Cardiac muscle cell (in vitro differentiated cells and primary cell): ENCODE data around the gene KCNK7. TPM values are rescaled to one million over a fixed set of nuclear protein-coding genes. Genes with fewer than 3 reads are reported as not detected.
"Not testable (repeated sequence)": the region's sequence is repeated elsewhere in the genome, so short reads cannot be mapped to it uniquely, and the experiment has no call there.

Source experiments
- DNase-seq, 2 donors: peaks; one replicate each; pipeline versions ENCODE4 v3.0.0 to v3.0.0-alpha.2; 2010 to 2017; ENCODE audit warnings: low read depth in 1 of 2, low spot score in 1 of 2
- H3K27ac ChIP-seq: fragments of 200-600 bp; sonication (generic); 2 replicates; pipeline ENCODE4 v1.5.1; 2016
- H3K27me3 ChIP-seq: fragments of 200-600 bp; sonication (generic); 2 replicates; pipeline ENCODE4 v1.6.0; 2016; ENCODE audit warnings: control low read depth
- H3K36me3 ChIP-seq: fragments of 200-600 bp; sonication (generic); 2 replicates; pipeline ENCODE4 v1.5.1; 2016; ENCODE audit warnings: control low read depth
- H3K4me1 ChIP-seq: fragments of 200-600 bp; sonication (generic); 2 replicates; pipeline ENCODE4 v1.8.1; 2017; ENCODE audit warnings: low read depth, mild to moderate bottlenecking, mixed run types
- H3K4me3 ChIP-seq: fragments of 200-600 bp; sonication (generic); 2 replicates; pipeline ENCODE4 v1.5.1; 2016; ENCODE audit warnings: mild to moderate bottlenecking
- H3K9me3 ChIP-seq: fragments of 200-600 bp; sonication (generic); 2 replicates; pipeline ENCODE4 v1.5.1; 2017; ENCODE audit warnings: low read depth, mild to moderate bottlenecking, control low read depth
- polyA plus RNA-seq: library from polyadenylated mRNA; unstranded; fragments of >200 nt; fragmentation: Nextera tagmentation; extraction: Ambion mirVana; gene quantifications from 2 replicates; pipeline ENCODE4 v1.2.1, GENCODE V29; 2016
- total RNA-seq: library from RNA; depleted of rRNA; stranded (reverse); fragments of >200 nt; gene quantifications from 2 replicates; pipeline ENCODE4 v1.2.3, GENCODE V29; 2016
- TF ChIP-seq, protein P1 (sequence below): IDR thresholded peaks from 2 replicates; pipeline ENCODE4 v1.5.1; 2012; ENCODE audit warnings: low read depth, mild to moderate bottlenecking, low read length

Gene KCNK7
- total and polyA plus RNA-seq, 2 experiments from 2014 or later = not detected

DNA sequence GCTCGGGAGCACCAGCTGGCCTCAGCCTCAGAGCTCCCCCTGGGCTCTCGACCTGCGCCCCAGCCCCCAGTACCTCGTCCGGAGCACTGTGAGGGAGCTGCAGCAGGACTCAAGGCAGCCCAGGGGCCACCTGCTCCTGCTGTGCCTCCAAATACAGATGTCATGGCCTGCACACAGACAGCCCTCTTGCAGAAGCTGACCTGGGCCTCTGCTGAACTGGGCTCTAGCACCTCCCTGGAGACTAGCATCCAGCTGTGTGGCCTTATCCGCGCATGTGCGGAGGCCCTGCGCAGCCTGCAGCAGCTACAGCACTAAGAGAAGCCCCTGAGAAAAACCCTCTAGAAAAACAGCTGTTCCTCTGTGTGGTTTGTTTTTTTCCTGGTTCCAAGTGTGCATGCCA lies 24.2 kb downstream of the KCNK7 start:
- TF ChIP-seq, protein P1, sequence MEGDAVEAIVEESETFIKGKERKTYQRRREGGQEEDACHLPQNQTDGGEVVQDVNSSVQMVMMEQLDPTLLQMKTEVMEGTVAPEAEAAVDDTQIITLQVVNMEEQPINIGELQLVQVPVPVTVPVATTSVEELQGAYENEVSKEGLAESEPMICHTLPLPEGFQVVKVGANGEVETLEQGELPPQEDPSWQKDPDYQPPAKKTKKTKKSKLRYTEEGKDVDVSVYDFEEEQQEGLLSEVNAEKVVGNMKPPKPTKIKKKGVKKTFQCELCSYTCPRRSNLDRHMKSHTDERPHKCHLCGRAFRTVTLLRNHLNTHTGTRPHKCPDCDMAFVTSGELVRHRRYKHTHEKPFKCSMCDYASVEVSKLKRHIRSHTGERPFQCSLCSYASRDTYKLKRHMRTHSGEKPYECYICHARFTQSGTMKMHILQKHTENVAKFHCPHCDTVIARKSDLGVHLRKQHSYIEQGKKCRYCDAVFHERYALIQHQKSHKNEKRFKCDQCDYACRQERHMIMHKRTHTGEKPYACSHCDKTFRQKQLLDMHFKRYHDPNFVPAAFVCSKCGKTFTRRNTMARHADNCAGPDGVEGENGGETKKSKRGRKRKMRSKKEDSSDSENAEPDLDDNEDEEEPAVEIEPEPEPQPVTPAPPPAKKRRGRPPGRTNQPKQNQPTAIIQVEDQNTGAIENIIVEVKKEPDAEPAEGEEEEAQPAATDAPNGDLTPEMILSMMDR = no peak
- Histone ChIP-seq H3K36me3 (no peaks in the 10 kb centered on the region), H3K27me3 (peaks cover 5% of the 10 kb centered on the region), H3K4me3 (peak overlapping the region; percentile 49), H3K4me1 (peaks cover 26% of the 10 kb centered on the region), H3K27ac (no peak overlapping the region), H3K9me3 (no peaks in the 10 kb centered on the region)
- no peak for DNase-seq

DNA sequence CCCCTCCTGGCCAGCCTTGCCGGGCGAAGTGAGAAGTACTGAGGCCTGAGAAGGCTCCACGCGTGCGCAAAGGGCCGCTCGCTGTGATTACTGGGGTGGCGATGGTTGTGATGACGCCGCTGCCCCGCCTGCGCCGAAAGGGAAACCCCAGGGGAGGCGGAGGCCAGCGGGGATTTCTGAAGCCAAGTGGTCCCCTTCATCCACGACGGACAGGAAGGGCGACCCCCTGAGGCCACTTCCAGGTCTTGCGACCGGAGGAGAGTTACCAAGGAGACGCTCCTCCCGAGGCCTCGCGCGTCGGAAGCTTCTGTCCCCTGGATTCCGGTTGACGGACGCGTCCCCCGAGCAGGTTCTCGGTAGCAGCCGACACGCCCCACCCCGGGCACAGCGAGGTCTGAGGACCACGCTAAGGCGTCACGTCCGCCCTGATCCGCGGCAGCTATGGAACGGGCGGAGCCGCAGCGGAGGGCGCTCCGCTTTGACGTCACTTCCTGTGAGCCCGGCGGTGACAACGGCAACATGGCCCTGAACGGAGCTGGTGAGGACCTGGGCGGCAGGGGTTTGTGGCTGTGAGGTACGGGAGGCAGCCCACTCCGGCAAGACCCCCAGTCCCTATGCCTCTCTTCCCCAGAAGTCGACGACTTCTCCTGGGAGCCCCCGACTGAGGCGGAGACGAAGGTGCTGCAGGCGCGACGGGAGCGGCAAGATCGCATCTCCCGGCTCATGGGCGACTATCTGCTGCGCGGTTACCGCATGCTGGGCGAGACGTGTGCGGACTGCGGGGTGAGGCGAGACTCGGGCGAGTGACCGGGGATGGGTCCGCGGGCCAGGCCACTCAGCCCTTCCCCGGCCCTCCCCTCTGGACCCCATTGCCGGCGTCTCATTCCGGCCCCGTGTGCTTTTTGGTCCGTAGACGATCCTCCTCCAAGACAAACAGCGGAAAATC lies 25.4 kb downstream of the KCNK7 start, which contains the start of gene ZNRD2:
ZNRD2 (plus strand) TSS at position 505 of the 946 bp plus-strand sequence; CDS start at position 520, 15 bp downstream.
- H3K4me3 ChIP-seq = peak within 1 kb of the TSS; percentile 91
- DNase-seq = peak; percentile 99
- H3K9me3 ChIP-seq = no peaks in the 10 kb centered on the region
- peaks cover 24% of the 10 kb centered on the region for H3K4me1 ChIP-seq
- no peaks in the 10 kb centered on the region for H3K36me3 ChIP-seq
- H3K27ac ChIP-seq = peak within 1 kb of the TSS; percentile 80
- TF ChIP-seq, protein P1 = peak; percentile 33
- H3K27me3 ChIP-seq = peaks cover 4% of the 10 kb centered on the region

DNA sequence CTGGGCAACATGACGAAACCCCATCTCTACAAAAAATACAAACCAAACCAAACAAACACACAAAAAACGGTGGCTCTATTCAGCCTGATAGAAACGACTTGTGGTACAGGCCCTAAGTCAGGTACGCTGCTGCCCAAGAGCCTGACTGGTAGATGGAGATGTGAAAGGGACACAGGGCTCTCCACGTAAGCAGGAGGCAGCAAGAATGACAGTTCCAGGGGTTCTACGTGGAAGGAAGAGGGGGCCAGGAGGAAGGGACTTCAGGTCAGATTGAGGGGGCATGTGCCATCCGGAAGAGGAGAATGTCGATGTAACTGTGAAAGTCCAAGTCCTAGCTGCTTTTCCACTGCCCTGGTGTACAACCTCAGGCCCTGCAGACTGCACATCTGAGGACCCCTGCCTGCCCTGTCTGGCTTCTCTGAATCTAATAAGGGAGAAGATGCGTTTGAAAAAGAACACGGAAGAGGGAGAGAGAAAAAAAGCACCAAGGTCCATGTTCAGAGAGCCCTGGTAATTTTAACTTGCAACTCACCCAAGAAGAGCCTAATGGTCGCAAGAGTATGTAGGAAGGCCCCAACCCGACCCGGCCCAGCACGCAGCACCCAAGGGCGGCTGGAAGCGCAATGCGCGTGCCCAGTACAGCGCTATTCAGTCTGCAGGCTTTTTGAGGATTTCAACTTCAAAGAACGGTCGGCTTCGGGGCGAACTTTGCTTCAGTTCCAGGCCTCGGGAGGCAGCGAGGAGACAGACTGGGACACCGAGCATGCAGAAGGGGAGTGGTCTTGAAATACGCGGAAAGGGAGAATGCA lies 26.2 kb downstream of the KCNK7 start:
- DNase-seq = no peak
- peak overlapping the region; percentile 91 for H3K4me3 ChIP-seq
- peaks cover 19% of the 10 kb centered on the region for H3K4me1 ChIP-seq
- TF ChIP-seq, protein P1 = no peak
- H3K27ac ChIP-seq = peak overlapping the region; percentile 80
- no peaks in the 10 kb centered on the region for H3K9me3 ChIP-seq
- H3K27me3 ChIP-seq = no peaks in the 10 kb centered on the region
- no peaks in the 10 kb centered on the region for H3K36me3 ChIP-seq

DNA sequence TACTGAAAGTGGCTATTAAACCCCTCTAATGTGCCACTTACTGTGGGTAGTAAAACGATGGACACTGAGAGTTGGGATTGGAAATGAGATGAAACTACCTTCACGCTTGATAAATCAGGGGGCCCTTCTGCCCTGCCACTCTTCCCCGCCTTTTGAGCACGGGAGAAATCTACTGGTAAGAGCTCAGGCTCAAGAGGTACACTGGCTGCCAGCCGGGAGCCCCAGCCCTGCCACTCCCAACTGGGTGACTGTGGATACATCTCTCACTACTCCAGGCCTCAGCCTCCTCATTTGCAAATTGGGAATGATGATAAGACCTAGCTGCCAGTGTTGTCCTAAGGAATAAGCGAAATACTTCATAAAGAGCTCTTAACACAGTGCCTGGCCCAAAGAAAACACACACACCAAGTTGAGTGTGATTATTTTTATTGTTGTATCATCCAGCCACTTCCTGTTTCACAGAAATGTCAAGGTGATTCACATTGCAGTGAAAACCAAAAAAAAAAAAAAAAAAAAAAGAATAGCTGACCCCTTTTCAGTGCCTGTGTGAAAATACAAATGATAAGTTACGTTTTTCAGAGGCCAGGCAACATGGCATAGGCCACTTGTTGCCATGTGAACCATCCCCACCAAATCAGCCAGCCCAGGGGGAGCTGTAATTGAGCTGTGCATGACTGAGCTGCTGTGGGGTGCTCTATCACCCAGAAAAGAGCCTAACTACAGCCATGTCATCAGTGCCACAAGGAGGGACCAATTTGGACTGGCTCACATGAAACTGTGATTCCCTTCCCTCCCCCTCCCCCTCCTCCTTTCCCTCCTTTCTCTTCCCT lies 29.8 kb downstream of the KCNK7 start:
- TF ChIP-seq, protein P1 = no peak
- Histone ChIP-seq H3K4me1 (peaks cover 14% of the 10 kb centered on the region), H3K4me3 (no peak overlapping the region), H3K36me3 (no peaks in the 10 kb centered on the region), H3K9me3 (no peaks in the 10 kb centered on the region), H3K27ac (no peak overlapping the region), H3K27me3 (no peaks in the 10 kb centered on the region)
- DNase-seq = no peak

DNA sequence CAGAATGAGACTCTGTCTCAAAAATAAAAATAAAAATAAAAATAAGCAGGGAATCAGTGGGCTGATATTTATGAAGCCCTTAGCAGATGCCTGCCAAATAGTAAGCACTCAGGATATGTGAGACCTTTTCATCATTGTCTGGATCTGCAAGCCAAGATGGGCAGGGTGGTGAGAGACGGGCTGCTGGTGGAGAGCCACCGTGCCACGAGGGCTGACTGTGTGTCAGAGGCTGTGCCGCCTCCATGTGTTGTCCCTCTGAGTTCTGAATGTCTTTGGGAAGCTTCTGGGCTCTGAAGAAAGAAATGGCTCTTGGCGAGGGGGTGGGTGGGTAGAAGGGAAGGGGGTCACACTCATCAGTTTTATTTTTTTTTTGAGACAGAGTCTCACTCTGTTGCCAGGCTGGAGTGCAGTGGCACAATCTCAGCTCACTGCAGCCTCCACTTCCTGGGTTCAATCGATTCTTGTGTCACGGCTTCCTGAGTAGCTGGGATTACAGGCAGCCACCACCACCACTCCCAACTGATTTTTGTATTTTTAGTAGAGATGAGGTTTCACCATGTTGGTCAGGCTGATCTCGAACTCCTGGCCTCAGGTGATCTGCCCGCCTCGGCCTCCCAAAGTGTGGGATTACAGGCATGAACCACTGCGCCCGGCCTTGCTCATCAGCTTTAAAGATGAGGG lies 30.6 kb downstream of the KCNK7 start:
- H3K4me3 ChIP-seq, H3K36me3 ChIP-seq, H3K9me3 ChIP-seq, H3K27me3 ChIP-seq, H3K27ac ChIP-seq, DNase-seq: not testable (repeated sequence)
- H3K4me1 ChIP-seq = peaks cover 18% of the 10 kb centered on the region
